ENCODE measurements around the gene PNPLA7. TPM values are rescaled to one million over a fixed set of nuclear protein-coding genes. Genes with fewer than 3 reads are reported as not detected.

Gene PNPLA7
- total RNA-seq, 1 experiment from 2014 or later, result 1.8 TPM

DNA sequence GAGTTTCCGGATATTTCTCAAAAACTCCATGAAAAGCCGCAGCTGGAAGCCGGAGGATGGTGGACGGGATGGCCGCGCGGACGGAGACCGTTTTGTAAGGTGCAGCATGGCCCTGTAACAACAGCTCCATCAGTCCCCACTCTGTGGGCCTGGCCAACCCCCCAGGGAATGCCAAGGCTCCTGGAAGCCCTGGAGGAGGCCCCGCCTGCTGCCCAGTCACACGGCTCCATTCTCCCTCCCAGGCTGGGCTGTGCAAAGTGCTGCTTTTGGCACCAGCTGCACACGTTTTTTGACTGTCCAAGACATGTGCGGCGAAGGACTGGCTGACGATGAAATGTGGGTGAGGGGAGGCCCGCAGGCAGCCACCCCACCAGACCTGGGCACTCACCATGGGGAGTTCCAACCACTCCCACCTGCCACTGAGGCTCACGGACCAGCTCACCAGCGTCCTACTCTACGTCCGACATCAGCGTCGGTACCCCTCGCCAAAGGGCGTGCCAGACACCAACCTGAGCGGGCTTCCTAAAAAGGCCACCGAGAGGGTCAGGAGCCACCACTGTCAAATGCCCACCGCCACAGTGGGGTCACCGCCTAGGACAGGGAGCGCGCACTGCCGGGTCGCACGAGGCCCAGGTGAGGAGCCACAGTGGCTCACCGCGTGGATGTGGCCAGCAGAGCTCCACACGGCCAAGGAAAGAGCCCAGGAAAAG, 27.3 kb downstream of the PNPLA7 start:
- ChIA-PET CTCF (no interaction called here), POLR2A (no interaction called here), RAD21 (ENCODE audit: low non-redundant PET in 1 of 2, low total read pairs in 2 of 2, uncharacterized antibody in 2 of 2, unreplicated experiment in 2 of 2) (no interaction called here)
- Histone ChIP-seq H4K20me1 (ENCODE audit: insufficient read depth) (no peaks in the 10 kb centered on the region), H3K9ac (ENCODE audit: low read length) (no peak overlapping the region), H3K79me2 (ENCODE audit: insufficient read depth, low read length) (no peaks in the 10 kb centered on the region), H2AFZ (ENCODE audit: low read depth, low read length, poor library complexity, severe bottlenecking) (no peak overlapping the region), H3K9me2 (ENCODE audit: insufficient read depth) (no peaks in the 10 kb centered on the region), H3K36me3 (ENCODE audit: control insufficient read depth in 1 of 2, insufficient read depth in 2 of 2, low read length in 2 of 2) (no peaks in the 10 kb centered on the region), H3K27me3 (ENCODE audit: insufficient read depth, low read length) (no peaks in the 10 kb centered on the region), H3K4me1 (ENCODE audit: control insufficient read depth in 1 of 2, insufficient read depth in 2 of 2, low read length in 2 of 2) (peaks cover 0 to 4% of the 10 kb centered on the region in 2 experiments; a peak in 1 of 4 replicates), H3K4me2 (ENCODE audit: low read length) (no peak overlapping the region), H3K27ac (ENCODE audit: low read depth, low read length) (no peak overlapping the region), H3K9me3 (ENCODE audit: control insufficient read depth in 1 of 2, insufficient read depth in 1 of 2, low read depth in 1 of 2, low read length in 2 of 2) (no peaks in the 10 kb centered on the region), H3K4me3 (replicated peaks in 1 of 2; ENCODE audit: low read depth in 1 of 2, low read length in 2 of 2) (no peak overlapping the region)
- intact Hi-C loops (cut with micrococcal nuclease), result loop anchor here (10.0 kb wide), 1 partner anchor 238 kb away; no protein-coding TSS in a partner anchor
- BruUV-seq (replicated peaks), result no TSS peak
- ATAC-seq (no peak), DNase-seq (ENCODE audit: low read depth, low spot score) (no peak)
- no peak for TF ChIP-seq SP1 (IDR thresholded peaks at IDR 0.05; ENCODE audit: low read depth)
- TF ChIP-seq EZH2 (IDR thresholded peaks at IDR 0.05), result no peak
- no peak for TF ChIP-seq ELF1 (IDR thresholded peaks at IDR 0.05; ENCODE audit: borderline replicate concordance, low read depth)
- no peak for TF ChIP-seq SIN3A (IDR thresholded peaks at IDR 0.05; ENCODE audit: low read depth)
- no peak for TF ChIP-seq RAD21 (IDR thresholded peaks at IDR 0.05; ENCODE audit: low read depth)
- TF ChIP-seq ZFX (IDR thresholded peaks at IDR 0.05), result no peak
- TF ChIP-seq POLR2AphosphoS5 (IDR thresholded peaks at IDR 0.05; ENCODE audit: low read depth, low read length), result no peak
- TF ChIP-seq, protein P1, sequence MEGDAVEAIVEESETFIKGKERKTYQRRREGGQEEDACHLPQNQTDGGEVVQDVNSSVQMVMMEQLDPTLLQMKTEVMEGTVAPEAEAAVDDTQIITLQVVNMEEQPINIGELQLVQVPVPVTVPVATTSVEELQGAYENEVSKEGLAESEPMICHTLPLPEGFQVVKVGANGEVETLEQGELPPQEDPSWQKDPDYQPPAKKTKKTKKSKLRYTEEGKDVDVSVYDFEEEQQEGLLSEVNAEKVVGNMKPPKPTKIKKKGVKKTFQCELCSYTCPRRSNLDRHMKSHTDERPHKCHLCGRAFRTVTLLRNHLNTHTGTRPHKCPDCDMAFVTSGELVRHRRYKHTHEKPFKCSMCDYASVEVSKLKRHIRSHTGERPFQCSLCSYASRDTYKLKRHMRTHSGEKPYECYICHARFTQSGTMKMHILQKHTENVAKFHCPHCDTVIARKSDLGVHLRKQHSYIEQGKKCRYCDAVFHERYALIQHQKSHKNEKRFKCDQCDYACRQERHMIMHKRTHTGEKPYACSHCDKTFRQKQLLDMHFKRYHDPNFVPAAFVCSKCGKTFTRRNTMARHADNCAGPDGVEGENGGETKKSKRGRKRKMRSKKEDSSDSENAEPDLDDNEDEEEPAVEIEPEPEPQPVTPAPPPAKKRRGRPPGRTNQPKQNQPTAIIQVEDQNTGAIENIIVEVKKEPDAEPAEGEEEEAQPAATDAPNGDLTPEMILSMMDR (IDR thresholded peaks at IDR 0.05 in 2 of 3, conservative IDR thresholded peaks at IDR 0.05 in 1 of 3; ENCODE audit: borderline replicate concordance in 1 of 3, insufficient read depth in 1 of 3, low read depth in 2 of 3, low read length in 2 of 3), result no peak
- TF ChIP-seq, protein P2, sequence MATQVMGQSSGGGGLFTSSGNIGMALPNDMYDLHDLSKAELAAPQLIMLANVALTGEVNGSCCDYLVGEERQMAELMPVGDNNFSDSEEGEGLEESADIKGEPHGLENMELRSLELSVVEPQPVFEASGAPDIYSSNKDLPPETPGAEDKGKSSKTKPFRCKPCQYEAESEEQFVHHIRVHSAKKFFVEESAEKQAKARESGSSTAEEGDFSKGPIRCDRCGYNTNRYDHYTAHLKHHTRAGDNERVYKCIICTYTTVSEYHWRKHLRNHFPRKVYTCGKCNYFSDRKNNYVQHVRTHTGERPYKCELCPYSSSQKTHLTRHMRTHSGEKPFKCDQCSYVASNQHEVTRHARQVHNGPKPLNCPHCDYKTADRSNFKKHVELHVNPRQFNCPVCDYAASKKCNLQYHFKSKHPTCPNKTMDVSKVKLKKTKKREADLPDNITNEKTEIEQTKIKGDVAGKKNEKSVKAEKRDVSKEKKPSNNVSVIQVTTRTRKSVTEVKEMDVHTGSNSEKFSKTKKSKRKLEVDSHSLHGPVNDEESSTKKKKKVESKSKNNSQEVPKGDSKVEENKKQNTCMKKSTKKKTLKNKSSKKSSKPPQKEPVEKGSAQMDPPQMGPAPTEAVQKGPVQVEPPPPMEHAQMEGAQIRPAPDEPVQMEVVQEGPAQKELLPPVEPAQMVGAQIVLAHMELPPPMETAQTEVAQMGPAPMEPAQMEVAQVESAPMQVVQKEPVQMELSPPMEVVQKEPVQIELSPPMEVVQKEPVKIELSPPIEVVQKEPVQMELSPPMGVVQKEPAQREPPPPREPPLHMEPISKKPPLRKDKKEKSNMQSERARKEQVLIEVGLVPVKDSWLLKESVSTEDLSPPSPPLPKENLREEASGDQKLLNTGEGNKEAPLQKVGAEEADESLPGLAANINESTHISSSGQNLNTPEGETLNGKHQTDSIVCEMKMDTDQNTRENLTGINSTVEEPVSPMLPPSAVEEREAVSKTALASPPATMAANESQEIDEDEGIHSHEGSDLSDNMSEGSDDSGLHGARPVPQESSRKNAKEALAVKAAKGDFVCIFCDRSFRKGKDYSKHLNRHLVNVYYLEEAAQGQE (IDR thresholded peaks at IDR 0.05; ENCODE audit: low read depth), result no peak
- no peak for TF ChIP-seq CBX3 (IDR thresholded peaks at IDR 0.05; ENCODE audit: low read depth)
- TF ChIP-seq, protein P3, sequence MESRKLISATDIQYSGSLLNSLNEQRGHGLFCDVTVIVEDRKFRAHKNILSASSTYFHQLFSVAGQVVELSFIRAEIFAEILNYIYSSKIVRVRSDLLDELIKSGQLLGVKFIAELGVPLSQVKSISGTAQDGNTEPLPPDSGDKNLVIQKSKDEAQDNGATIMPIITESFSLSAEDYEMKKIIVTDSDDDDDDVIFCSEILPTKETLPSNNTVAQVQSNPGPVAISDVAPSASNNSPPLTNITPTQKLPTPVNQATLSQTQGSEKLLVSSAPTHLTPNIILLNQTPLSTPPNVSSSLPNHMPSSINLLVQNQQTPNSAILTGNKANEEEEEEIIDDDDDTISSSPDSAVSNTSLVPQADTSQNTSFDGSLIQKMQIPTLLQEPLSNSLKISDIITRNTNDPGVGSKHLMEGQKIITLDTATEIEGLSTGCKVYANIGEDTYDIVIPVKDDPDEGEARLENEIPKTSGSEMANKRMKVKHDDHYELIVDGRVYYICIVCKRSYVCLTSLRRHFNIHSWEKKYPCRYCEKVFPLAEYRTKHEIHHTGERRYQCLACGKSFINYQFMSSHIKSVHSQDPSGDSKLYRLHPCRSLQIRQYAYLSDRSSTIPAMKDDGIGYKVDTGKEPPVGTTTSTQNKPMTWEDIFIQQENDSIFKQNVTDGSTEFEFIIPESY (IDR thresholded peaks at IDR 0.05; ENCODE audit: extremely low read depth, insufficient replicate concordance, low read length), result no peak
- TF ChIP-seq, protein P4, sequence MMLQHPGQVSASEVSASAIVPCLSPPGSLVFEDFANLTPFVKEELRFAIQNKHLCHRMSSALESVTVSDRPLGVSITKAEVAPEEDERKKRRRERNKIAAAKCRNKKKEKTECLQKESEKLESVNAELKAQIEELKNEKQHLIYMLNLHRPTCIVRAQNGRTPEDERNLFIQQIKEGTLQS (IDR thresholded peaks at IDR 0.05), result no peak
